Hepatocyte (in vitro differentiated cells): ENCODE data around the gene MAPK8. TPM values are rescaled to one million over a fixed set of nuclear protein-coding genes. Genes with fewer than 3 reads are reported as not detected.
"Not testable (repeated sequence)": the region's sequence is repeated elsewhere in the genome, so short reads cannot be mapped to it uniquely, and the experiment has no call there.

Source experiments
- DNase-seq: peaks from one replicate; pipeline ENCODE4 v3.0.0-alpha.2; 2016; ENCODE audit warnings: low spot score
- H2AFZ ChIP-seq: fragments of 200-600 bp; sonication (generic); 2 replicates; pipeline ENCODE4 v1.6.0; 2016; ENCODE audit warnings: antibody characterized with exemption, mild to moderate bottlenecking
- H3K27ac ChIP-seq: fragments of 200-600 bp; sonication (generic); 2 replicates; pipeline ENCODE4 v1.5.1; 2016; ENCODE audit warnings: mild to moderate bottlenecking
- H3K27me3 ChIP-seq: fragments of 200-600 bp; sonication (generic); 2 replicates; pipeline ENCODE4 v1.6.1; 2016
- H3K36me3 ChIP-seq: fragments of 200-600 bp; sonication (generic); replicated peaks from 2 replicates; pipeline ENCODE4 v1.5.1; 2016; ENCODE audit warnings: low read depth; ENCODE audit not compliant: insufficient read depth
- H3K4me1 ChIP-seq: fragments of 200-600 bp; sonication (generic); 2 replicates; pipeline ENCODE4 v1.5.1; 2016; ENCODE audit warnings: mild to moderate bottlenecking, moderate library complexity; ENCODE audit not compliant: insufficient read depth
- H3K4me2 ChIP-seq: fragments of 200-600 bp; sonication (generic); 2 replicates; pipeline ENCODE4 v1.6.0; 2016
- H3K4me3 ChIP-seq: fragments of 200-600 bp; sonication (generic); 2 replicates; pipeline ENCODE4 v1.5.1; 2016; ENCODE audit warnings: mild to moderate bottlenecking
- H3K79me2 ChIP-seq: fragments of 200-600 bp; sonication (generic); 2 replicates; pipeline ENCODE4 v1.6.0; 2017; ENCODE audit warnings: mild to moderate bottlenecking
- H3K9me2 ChIP-seq: fragments of 200-600 bp; sonication (generic); replicated peaks from 2 replicates; pipeline ENCODE4 v1.6.0; 2017; ENCODE audit warnings: mild to moderate bottlenecking; ENCODE audit not compliant: insufficient read depth
- H3K9me3 ChIP-seq: fragments of 200-600 bp; sonication (generic); 2 replicates; pipeline ENCODE4 v1.5.1; 2016; ENCODE audit warnings: low read depth, mild to moderate bottlenecking
- H4K20me1 ChIP-seq: fragments of 200-600 bp; sonication (generic); 2 replicates; pipeline ENCODE4 v1.6.0; 2016; ENCODE audit warnings: mild to moderate bottlenecking; ENCODE audit not compliant: insufficient read depth, poor library complexity, severe bottlenecking
- CTCF ChIP-seq: fragments of 200-600 bp; sonication (generic); IDR thresholded peaks from 2 replicates; pipeline ENCODE4 v1.5.1; 2016; ENCODE audit warnings: antibody characterized with exemption, mild to moderate bottlenecking; ENCODE audit not compliant: poor library complexity
- EZH2 ChIP-seq: fragments of 200-600 bp; sonication (generic); IDR thresholded peaks from 2 replicates; pipeline ENCODE4 v1.6.1; 2016; ENCODE audit warnings: antibody characterized with exemption, mild to moderate bottlenecking, borderline replicate concordance
- EZH2phosphoT487 ChIP-seq: fragments of 200-600 bp; sonication (generic); IDR thresholded peaks from one replicate; pipeline ENCODE4 v1.6.1; 2018; ENCODE audit warnings: antibody characterized with exemption, mild to moderate bottlenecking, low read depth, moderate library complexity; ENCODE audit not compliant: unreplicated experiment, severe bottlenecking
- WGBS: methylation state at CpG from one replicate; pipeline ENCODE4 v1.1.6; 2016; ENCODE audit warnings: low lambda C conversion rate; ENCODE audit errors: missing lambda C conversion rate; 5-methylcytosine and 5-hydroxymethylcytosine counted together
- polyA plus RNA-seq: library from polyadenylated mRNA; unstranded; fragments of >200 nt; fragmentation: Nextera tagmentation; extraction: Ambion mirVana; gene quantifications from 2 replicates; pipeline ENCODE4 v1.2.1, GENCODE V29; 2016
- total RNA-seq: library from RNA; depleted of rRNA; stranded (reverse); fragments of >200 nt; gene quantifications from 2 replicates; pipeline ENCODE4 v1.2.3, GENCODE V29; 2014

MAPK8 gene
- total and polyA plus RNA-seq, 2 experiments from 2014 or later = 20.9 to 73.2 TPM

GRCh38 chr10:48274636-48275035 lies 31.8 kb upstream of the MAPK8 start, which contains the start of gene FRMPD2:
Gene FRMPD2 (minus strand): TSS chr10:48274696. CDS start chr10:48274567, 129 bp downstream.
- no peaks in the 10 kb centered on the region for H3K9me3 ChIP-seq
- H3K36me3 ChIP-seq = no peaks in the 10 kb centered on the region
- 67% methylated on average over 8 of the region's 8 CpGs for WGBS
- H3K4me1 ChIP-seq = peaks cover 3% of the 10 kb centered on the region
- H3K27me3 ChIP-seq = no peaks in the 10 kb centered on the region
- no peaks in the 10 kb centered on the region for H3K79me2 ChIP-seq
- TF ChIP-seq CTCF (no peak), EZH2phosphoT487 (no peak), EZH2 (no peak)
- DNase-seq = no peak
- H3K9me2 ChIP-seq = no peaks in the 10 kb centered on the region
- H3K27ac ChIP-seq = no peak within 1 kb of the TSS
- no peaks in the 10 kb centered on the region for H4K20me1 ChIP-seq
- no peak within 1 kb of the TSS for H3K4me3 ChIP-seq
- H3K4me2 ChIP-seq = no peak within 1 kb of the TSS
- no peak within 1 kb of the TSS for H2AFZ ChIP-seq

- H3K4me3 ChIP-seq = no peak overlapping the region
- H3K4me1 ChIP-seq = peaks cover 3% of the 10 kb centered on the region
- no peaks in the 10 kb centered on the region for H3K79me2 ChIP-seq
- no peak overlapping the region for H3K4me2 ChIP-seq
- WGBS = 100% methylated on average over 1 of the region's 1 CpG
- H3K27me3 ChIP-seq = no peaks in the 10 kb centered on the region
- TF ChIP-seq CTCF (no peak), EZH2 (no peak), EZH2phosphoT487 (no peak)
- no peaks in the 10 kb centered on the region for H3K9me2 ChIP-seq
- H4K20me1 ChIP-seq = no peaks in the 10 kb centered on the region
- H3K27ac ChIP-seq = no peak overlapping the region
- H2AFZ ChIP-seq = no peak overlapping the region
- no peaks in the 10 kb centered on the region for H3K36me3 ChIP-seq
- no peak for DNase-seq
- no peaks in the 10 kb centered on the region for H3K9me3 ChIP-seq
Observed at GRCh38 chr10:48277093-48277492, 29.4 kb upstream of the MAPK8 start.

DNA sequence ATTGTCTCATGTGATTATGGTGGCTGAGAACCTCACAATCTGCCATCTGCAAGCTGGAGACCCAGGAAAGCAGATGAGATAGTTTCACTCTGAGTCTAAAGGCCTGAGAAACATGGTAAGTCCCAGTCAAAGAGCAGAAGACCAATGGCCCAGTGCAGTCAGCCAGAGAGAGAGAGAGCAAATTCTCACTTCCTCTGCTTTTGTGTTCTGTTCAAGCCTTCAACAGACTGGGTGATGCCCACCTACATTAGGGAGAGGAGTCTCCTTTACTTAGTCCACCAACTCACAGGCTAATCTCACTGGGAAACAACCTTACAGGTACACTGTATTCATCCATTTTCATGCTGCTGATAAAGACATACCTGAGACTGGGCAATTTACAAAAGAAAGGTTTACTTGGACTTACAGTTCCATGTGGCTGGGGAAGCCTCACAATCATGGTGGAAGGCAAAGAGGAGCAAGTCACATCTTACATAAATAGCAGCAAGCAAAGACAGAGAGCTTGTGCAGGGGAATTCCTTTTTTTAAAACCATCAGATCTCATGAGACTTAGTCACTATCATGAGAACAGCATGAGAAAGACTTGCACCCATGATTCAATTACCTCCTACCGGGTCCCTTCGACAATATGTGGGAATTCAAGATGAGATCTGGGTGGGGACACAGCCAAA lies 27.3 kb upstream of the MAPK8 start:
- H3K4me3 ChIP-seq = no peak overlapping the region
- TF ChIP-seq CTCF (no peak), EZH2 (no peak), EZH2phosphoT487 (no peak)
- DNase-seq = no peak
- H2AFZ ChIP-seq = no peak overlapping the region
- H3K4me1 ChIP-seq = peaks cover 3% of the 10 kb centered on the region
- no peak overlapping the region for H3K27ac ChIP-seq
- no peaks in the 10 kb centered on the region for H3K79me2 ChIP-seq
- 64% methylated on average over 2 of the region's 2 CpGs for WGBS
- H3K4me2 ChIP-seq = no peak overlapping the region
- no peaks in the 10 kb centered on the region for H3K9me2 ChIP-seq
- no peaks in the 10 kb centered on the region for H3K27me3 ChIP-seq
- H3K36me3 ChIP-seq = no peaks in the 10 kb centered on the region
- H3K9me3 ChIP-seq = no peaks in the 10 kb centered on the region
- no peaks in the 10 kb centered on the region for H4K20me1 ChIP-seq

DNA sequence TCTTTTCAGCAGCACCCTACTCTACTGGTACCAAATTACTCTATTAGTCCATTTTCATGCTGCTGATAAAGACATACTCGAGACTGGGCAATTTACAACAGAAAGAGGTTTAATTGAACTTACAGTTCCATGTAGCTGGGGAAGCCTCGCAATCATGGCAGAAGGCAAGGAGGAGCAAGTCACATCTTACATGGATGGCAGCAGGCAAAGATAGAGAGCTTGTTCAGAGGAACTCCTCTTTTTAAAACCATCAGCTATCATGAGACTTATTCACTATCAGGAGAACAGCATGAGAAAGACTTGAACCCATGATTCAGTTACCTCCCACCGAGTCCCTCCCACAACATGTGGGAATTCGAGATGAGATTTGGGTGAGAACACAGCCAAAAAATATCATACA lies 24.8 kb upstream of the MAPK8 start:
- H3K9me2 ChIP-seq, H3K27me3 ChIP-seq, H3K9me3 ChIP-seq, H3K4me1 ChIP-seq, H3K4me2 ChIP-seq, H3K36me3 ChIP-seq, DNase-seq, H3K4me3 ChIP-seq, H2AFZ ChIP-seq, H3K79me2 ChIP-seq, H4K20me1 ChIP-seq, H3K27ac ChIP-seq: not testable (repeated sequence)
- WGBS = 75% methylated on average over 4 of the region's 4 CpGs
